ENCODE results near the gene INCENP.
"Not testable (repeated sequence)": the region's sequence is repeated elsewhere in the genome, so short reads cannot be mapped to it uniquely, and the experiment has no call there.

The INCENP gene

DNA sequence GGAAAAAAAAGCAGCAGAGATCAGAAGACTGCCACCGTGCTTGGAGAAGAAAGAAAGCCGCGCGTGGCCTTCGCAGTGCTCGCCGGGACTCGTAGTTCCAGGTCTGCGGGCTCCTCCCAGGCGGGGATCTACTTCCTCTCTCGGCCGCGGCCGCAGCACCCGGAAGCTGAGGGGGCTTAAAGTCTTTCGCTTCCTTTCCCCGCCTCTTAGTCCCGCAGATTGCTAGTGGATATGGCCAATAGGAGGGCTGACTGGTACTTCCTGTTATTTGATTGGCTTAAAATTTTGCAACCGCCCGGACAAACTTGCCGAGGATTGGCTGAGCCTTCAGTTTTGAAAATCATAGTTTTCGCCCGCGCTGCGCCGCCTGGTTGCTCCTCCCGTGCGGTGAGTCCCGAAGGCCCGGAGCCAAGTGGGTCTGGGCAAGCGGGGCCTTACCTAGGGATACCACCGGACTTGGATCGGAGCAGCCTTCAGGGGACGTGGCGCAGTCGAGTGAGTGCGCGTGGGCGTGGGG, at the start of gene INCENP:
Gene INCENP, plus strand, starts transcription at position 343 of the 517 bp plus-strand sequence. CDS start 4,151 bp downstream, outside the sequence.
- peak; percentile 91 for DNase-seq (ENCODE audit: low read depth, low spot score)

DNA sequence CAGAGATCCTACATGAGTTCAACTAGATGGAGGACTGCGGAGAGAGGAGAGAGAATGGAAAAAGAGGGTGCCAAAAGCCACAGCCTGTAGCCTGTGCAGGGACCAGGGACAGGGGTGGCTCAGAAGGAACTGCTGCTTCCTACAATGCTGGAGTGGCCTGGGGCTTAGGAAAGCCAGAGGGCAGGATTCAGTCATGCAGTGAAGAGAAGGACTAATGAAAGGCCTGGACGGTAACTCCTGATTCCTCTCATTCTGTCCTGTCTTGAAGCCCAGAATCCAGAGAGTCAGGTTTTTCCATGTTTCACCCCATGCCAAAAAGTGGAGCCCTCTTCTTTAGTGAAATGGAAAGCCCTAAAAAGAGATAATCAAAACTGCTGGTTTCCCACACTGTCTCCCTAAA, 48.4 kb upstream of the INCENP start:
- no peak for DNase-seq (ENCODE audit: low read depth, low spot score)

DNA sequence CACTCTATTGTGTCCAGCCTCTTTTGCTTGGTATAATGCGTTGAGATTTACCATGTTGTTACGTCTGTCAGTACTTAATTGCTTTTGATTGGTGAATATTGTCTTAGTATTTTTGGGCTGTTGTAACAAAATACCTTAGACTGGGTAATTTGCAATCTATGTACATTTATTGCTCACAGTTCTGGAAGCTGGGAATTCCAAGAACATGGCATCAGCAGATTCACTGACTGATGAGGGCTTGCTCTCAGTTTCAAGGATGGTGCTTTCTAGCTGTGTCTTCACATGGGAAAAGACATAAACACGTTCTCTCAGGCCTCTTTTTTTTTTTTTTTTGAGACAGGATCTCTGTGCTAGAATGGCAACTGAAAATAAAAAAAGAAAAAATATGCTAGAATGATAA, 46.7 kb upstream of the INCENP start:
- DNase-seq (ENCODE audit: low read depth, low spot score): no peak

GRCh38 chr11:62081378-62082291, 42.2 kb upstream of the INCENP start:
- DNase-seq (ENCODE audit: low read depth, low spot score): peak; percentile 49

GRCh38 chr11:62082292-62082657, 41.5 kb upstream of the INCENP start:
- no peak for DNase-seq (ENCODE audit: low read depth, low spot score)

GRCh38 chr11:62084801-62085200, 39.0 kb upstream of the INCENP start:
- DNase-seq (ENCODE audit: low read depth, low spot score): not testable (repeated sequence)

DNA sequence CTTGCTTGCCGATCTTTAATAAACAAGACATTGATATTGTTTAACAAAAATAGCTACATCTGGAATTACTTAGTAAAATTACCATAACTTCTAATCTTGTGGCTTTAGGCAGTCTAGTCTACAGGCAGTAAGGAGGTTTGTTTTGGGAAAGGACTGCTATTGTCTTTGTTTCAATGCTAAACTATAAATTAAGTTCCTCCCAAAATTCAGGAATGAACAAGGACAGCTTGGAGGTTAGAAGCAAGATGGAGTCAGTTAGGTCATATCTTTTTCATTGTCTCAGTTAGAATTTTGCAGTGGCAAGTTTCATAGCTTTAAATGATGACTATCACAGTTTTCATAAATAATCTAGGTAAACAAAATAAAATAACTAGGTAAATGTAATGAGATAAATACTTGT, 36.1 kb upstream of the INCENP start:
- DNase-seq (ENCODE audit: low read depth, low spot score): no peak

GRCh38 chr11:62088331-62088933, 35.4 kb upstream of the INCENP start:
- no peak for DNase-seq (ENCODE audit: low read depth, low spot score)

- no peak for DNase-seq (ENCODE audit: low read depth, low spot score)
Measured at GRCh38 chr11:62103141-62103540, 20.7 kb upstream of the INCENP start.

GRCh38 chr11:62103986-62104385, 19.8 kb upstream of the INCENP start:
- DNase-seq (ENCODE audit: low read depth, low spot score): no peak

DNA sequence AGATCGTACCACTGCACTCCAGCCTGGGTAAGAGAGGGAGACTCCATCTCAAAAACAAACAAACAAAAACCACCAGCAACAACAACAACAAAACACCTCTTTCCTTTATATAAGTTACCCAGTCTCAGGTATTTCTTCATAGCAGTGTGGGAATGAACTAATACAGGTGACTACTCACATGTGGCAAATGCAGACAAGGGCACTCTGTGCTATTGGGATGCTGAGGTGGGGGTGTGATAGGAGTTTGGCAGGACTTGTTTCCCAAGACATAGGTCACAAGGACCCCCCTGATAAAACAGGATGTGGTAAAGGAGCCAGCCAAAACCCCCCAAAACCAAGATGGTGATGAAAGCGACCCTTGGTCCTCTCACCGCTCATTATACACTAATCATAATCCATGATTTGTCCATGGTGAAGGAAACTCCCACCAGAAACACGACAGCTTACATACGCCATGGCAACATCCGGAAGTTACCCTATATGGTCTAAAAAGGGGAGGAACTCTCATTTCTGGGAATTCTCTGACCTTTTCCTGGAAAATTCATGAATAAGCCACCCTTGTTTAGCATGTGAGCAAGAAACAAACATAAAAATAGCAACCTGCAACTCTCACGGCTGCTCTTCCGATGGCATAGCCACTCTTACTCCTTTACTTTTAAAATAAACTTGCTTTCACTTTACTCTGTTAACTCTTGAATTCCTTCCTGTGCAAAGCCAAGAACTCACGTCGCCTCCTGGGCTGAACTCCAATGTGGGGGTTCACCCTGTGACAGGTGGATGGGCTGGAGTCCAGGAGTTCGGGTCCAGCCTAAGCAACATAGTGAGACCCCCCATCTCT, 18.8 kb upstream of the INCENP start:
- no peak for DNase-seq (ENCODE audit: low read depth, low spot score)

- DNase-seq (ENCODE audit: low read depth, low spot score): no peak
Measured at GRCh38 chr11:62105667-62106191, 18.1 kb upstream of the INCENP start.

- peak; percentile 10 for DNase-seq (ENCODE audit: low read depth, low spot score)
Measured at GRCh38 chr11:62108017-62108750, 15.6 kb upstream of the INCENP start.

DNA sequence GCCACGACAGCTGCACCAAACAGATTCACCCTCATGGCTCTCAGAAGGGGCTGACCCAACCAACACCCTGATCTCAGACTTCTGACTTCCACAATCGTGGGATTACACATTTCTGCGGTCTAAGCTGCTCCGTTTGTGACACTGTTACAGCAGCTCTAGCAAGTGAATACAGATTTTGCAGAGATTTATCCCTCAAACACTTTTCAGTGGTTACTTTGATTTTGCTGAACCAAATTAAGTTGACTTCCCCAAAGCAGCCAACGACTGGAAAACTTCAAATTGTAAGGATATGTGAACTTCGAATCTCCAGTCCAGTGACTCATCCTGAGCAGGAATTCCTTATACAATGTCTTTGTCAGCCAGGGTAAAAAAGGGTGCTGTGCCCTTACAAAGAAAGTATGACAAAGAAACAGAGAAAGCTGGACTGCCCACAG, 14.8 kb upstream of the INCENP start:
- DNase-seq (ENCODE audit: low read depth, low spot score): no peak

DNA sequence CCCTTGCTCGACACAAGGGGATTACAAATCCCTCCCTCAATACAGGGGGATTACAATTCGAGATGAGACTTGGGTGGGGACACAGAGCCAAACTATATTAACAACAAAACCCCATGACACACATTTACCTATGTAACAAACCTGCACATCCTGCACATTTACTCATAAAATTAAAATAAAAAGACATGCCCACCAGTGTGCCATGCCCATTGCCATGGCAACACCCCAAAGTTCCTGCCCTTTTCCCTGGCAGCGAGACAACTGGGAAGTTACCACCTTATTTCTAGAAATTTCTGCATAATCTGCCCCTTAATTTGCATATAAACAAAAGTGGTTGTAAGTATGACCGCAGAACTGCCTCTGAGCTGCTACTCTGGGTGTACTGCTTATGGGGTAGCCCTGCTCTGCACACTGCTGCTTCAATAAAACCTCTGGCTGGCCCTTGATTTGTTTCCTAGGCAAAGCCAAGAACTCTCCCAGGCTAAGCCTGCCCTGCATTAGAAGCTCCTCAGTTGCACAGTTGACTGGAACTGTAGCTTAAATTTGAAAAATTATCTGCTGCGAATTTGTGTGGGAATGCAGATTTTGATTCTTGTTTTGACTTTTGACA, 8.6 kb upstream of the INCENP start:
- no peak for DNase-seq (ENCODE audit: low read depth, low spot score)

DNA sequence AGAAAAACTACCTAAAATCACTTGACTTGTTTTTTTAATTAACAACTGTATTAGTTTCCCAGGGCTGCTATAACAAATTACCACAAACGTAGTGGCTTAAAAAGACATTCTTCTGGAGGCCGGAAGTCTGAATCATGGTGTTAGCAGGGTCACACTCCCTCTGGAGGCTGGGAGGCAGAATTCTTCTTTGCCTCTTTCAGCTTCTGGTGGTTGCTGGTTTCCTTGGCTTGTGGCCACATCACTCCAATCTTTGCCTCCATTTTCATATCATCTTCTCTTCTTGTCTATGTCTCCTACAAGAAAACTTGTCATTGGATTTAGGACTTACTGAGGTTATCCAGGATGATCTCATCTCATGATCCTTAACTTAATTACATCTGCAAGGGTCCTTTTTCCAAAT, 7.4 kb upstream of the INCENP start:
- DNase-seq (ENCODE audit: low read depth, low spot score): no peak

DNA sequence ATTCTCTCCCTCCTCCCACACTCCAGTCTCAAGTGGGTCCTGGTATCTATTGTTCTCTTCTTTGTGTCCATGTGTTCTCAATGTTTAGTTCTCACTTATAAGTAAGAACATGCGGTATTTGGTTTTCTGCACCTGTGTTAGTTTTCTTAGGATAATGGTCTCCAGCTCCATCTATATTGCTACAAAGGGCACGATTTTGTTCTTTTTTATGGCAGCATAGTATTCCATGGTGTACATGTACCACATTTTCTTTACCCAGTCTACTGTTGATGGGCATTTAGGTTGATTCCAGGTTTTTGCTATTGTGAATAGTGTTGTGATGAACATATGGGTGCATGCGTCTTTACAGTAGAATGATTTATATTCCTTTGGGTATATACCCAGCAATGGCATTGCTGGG, 4.2 kb upstream of the INCENP start:
- DNase-seq (ENCODE audit: low read depth, low spot score): no peak

- no peak for DNase-seq (ENCODE audit: low read depth, low spot score)
Measured at GRCh38 chr11:62120001-62120400, 3.8 kb upstream of the INCENP start.

- no peak for DNase-seq (ENCODE audit: low read depth, low spot score)
Measured at GRCh38 chr11:62120431-62120830, 3.4 kb upstream of the INCENP start.

DNA sequence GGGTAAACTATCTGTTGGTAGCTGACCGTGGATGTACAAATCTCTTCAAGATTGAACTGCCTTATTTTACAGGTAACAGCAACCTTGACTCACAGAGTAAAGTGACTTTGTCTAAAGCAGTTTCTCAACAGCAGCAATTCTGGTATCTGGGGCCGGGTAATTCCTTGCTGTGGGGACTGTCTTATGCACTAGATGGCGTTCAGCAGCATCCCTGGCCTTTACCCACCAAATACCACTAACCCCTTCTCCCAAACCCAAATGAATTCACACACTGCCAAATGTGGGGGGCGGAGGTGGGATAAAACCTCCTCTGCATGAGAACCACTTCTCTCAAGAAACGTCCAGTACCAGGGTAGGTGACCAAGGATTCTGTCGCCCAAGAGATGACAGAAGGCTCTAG, 1.7 kb upstream of the INCENP start:
- DNase-seq (ENCODE audit: low read depth, low spot score): no peak
